ENCODE measurements around the gene NR1I3.

DNA sequence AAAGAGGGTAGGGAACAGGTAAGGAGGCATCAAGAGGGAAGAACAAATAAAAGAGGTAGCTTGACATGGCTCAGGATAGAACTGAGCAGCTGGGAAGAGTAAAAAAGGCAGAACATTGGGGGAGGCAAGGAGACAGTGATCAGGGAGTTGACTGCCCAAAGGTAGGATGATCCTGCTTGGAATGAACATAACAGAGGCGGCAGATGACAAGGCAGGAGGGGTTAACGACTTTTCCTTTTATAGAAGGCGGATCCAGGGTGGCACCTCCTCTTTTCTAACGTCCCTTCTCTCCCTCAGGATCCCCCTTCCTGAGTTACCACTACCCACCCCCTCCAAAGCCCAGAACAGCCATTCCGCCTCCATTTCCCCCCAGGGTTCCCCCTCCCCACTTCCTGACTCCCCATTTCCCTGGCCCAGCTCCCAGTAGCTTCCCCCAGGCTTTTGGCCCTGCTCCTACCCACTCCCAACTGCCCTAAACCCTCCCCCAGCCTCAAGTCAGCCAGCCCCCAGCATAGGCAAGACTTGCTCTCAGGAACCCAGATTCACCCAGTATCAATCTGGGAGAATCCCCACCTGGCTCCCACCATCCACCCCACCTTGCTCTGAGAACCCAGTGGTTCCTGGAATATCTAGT lies 38.4 kb downstream of the NR1I3 start:
- TF ChIP-seq EZH2 (IDR thresholded peaks at IDR 0.05; ENCODE audit: borderline replicate concordance, insufficient read depth, low read depth, low read length, poor library complexity, severe bottlenecking): no peak
- TF ChIP-seq, protein P1, sequence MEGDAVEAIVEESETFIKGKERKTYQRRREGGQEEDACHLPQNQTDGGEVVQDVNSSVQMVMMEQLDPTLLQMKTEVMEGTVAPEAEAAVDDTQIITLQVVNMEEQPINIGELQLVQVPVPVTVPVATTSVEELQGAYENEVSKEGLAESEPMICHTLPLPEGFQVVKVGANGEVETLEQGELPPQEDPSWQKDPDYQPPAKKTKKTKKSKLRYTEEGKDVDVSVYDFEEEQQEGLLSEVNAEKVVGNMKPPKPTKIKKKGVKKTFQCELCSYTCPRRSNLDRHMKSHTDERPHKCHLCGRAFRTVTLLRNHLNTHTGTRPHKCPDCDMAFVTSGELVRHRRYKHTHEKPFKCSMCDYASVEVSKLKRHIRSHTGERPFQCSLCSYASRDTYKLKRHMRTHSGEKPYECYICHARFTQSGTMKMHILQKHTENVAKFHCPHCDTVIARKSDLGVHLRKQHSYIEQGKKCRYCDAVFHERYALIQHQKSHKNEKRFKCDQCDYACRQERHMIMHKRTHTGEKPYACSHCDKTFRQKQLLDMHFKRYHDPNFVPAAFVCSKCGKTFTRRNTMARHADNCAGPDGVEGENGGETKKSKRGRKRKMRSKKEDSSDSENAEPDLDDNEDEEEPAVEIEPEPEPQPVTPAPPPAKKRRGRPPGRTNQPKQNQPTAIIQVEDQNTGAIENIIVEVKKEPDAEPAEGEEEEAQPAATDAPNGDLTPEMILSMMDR (IDR thresholded peaks at IDR 0.05): no peak
